Calu3 (cell line): ENCODE results near the gene CDYL2. TPM values are rescaled to one million over a fixed set of nuclear protein-coding genes. Genes with fewer than 3 reads are reported as not detected.
A peak's percentile ranks its signal among the peaks of the same experiment; 100 is the strongest.

Experiments
- BruUV-seq: library from RNA; stranded (reverse); fragments of 400-500 nt; replicated peaks from 2 replicates; lab custom pipeline; 2021; lab: Mats Ljungman, UMichigan
- CTCF ChIA-PET: fragments of 300-600 bp; sonication (Branson Sonifier 250); formaldehyde crosslinking; loops from one replicate; lab custom pipeline; 2022; ENCODE audit warnings: antibody characterized with exemption; lab: Charles Lee
- DNase-seq: peaks from one replicate; pipeline ENCODE4 v3.0.0; 2022
- H3K27ac Mint-ChIP-seq: one replicate; pipeline ENCODE4 v1.8.0; 2022; ENCODE audit warnings: mixed read lengths; ENCODE audit not compliant: unreplicated experiment
- H3K27me3 Mint-ChIP-seq: one replicate; pipeline ENCODE4 v1.8.0; 2022; ENCODE audit warnings: mixed read lengths; ENCODE audit not compliant: unreplicated experiment
- H3K36me3 Mint-ChIP-seq: one replicate; pipeline ENCODE4 v1.8.0; 2022; ENCODE audit warnings: mild to moderate bottlenecking, moderate library complexity, mixed read lengths; ENCODE audit not compliant: insufficient read depth, unreplicated experiment
- H3K4me1 Mint-ChIP-seq: one replicate; pipeline ENCODE4 v1.8.0; 2022; ENCODE audit warnings: mild to moderate bottlenecking, low read depth, mixed read lengths; ENCODE audit not compliant: unreplicated experiment
- H3K4me3 Mint-ChIP-seq: one replicate; pipeline ENCODE4 v1.8.0; 2022; ENCODE audit warnings: mild to moderate bottlenecking, low read depth, moderate library complexity, mixed read lengths; ENCODE audit not compliant: unreplicated experiment
- H3K9me3 Mint-ChIP-seq: one replicate; pipeline ENCODE4 v1.8.0; 2022; ENCODE audit warnings: low read depth, mixed read lengths; ENCODE audit not compliant: unreplicated experiment
- CTCF ChIP-seq: fragments of 200-600 bp; IDR thresholded peaks from one replicate; pipeline ENCODE4 v1.8.0; 2022; ENCODE audit warnings: antibody characterized with exemption; ENCODE audit not compliant: unreplicated experiment
- intact Hi-C: fragments of 100-400 bp; cut with micrococcal nuclease; formaldehyde crosslinking; loops from one replicate; pipeline ENCODE4 v1.10.0; 2022; ENCODE audit not compliant: unreplicated experiment
- total RNA-seq: library from RNA; stranded (reverse); gene quantifications from 2 replicates; pipeline ENCODE4 v1.2.3, GENCODE V29; 2022

CDYL2 gene
- total RNA-seq, 1 experiment from 2014 or later, result 1.0 TPM

- CTCF ChIA-PET, result no interaction called here
- Mint-ChIP-seq H3K4me1 (no peaks in the 10 kb centered on the region), H3K9me3 (peaks cover 8% of the 10 kb centered on the region), H3K27ac (no peak overlapping the region), H3K4me3 (no peak overlapping the region), H3K27me3 (peaks cover 14% of the 10 kb centered on the region), H3K36me3 (no peaks in the 10 kb centered on the region)
- no TSS peak for BruUV-seq
- no peak for TF ChIP-seq CTCF
- no peak for DNase-seq
- intact Hi-C loops, result no loop called here
These were observed 228.0 kb downstream of the CDYL2 start for GRCh38 chr16:80576343-80576912.

- TF ChIP-seq CTCF, result no peak
- H3K27me3 Mint-ChIP-seq, result peaks cover 19% of the 10 kb centered on the region
- H3K4me1 Mint-ChIP-seq, result peaks cover 8% of the 10 kb centered on the region
- H3K9me3 Mint-ChIP-seq, result no peaks in the 10 kb centered on the region
- intact Hi-C loops, result no loop called here
- no peaks in the 10 kb centered on the region for H3K36me3 Mint-ChIP-seq
- no peak for DNase-seq
- BruUV-seq, result no TSS peak
- no peak overlapping the region for H3K4me3 Mint-ChIP-seq
- CTCF ChIA-PET, result no interaction called here
- no peak overlapping the region for H3K27ac Mint-ChIP-seq
These were observed 230.7 kb downstream of the CDYL2 start for GRCh38 chr16:80573700-80574120.

- Mint-ChIP-seq H3K36me3 (no peaks in the 10 kb centered on the region), H3K4me1 (peaks cover 8% of the 10 kb centered on the region), H3K9me3 (no peaks in the 10 kb centered on the region), H3K4me3 (no peak overlapping the region), H3K27ac (no peak overlapping the region), H3K27me3 (peaks cover 28% of the 10 kb centered on the region)
- CTCF ChIA-PET, result no interaction called here
- intact Hi-C loops, result no loop called here
- DNase-seq, result no peak
- no peak for TF ChIP-seq CTCF
- no TSS peak for BruUV-seq
These were observed 234.3 kb downstream of the CDYL2 start for GRCh38 chr16:80570106-80570478.

GRCh38 chr16:80569440-80570105, 234.8 kb downstream of the CDYL2 start:
- H3K36me3 Mint-ChIP-seq, result no peaks in the 10 kb centered on the region
- H3K27me3 Mint-ChIP-seq, result peaks cover 33% of the 10 kb centered on the region
- H3K4me1 Mint-ChIP-seq, result peaks cover 8% of the 10 kb centered on the region
- CTCF ChIA-PET, result no interaction called here
- BruUV-seq, result no TSS peak
- no peaks in the 10 kb centered on the region for H3K9me3 Mint-ChIP-seq
- H3K27ac Mint-ChIP-seq, result no peak overlapping the region
- TF ChIP-seq CTCF, result no peak
- intact Hi-C loops, result no loop called here
- no peak overlapping the region for H3K4me3 Mint-ChIP-seq
- peak; percentile 14 for DNase-seq
